B cell (primary cell): ENCODE measurements around the gene UPB1. TPM values are rescaled to one million over a fixed set of nuclear protein-coding genes. Genes with fewer than 3 reads are reported as not detected.

ENCODE experiments used
- ATAC-seq: fragments of 200-7000 bp; cut with Tn5 transposase; one replicate; pipeline ENCODE4 v1.10.0; 2021; ENCODE audit warnings: low read depth, mild to moderate bottlenecking, moderate number of reproducible peaks, moderate library complexity
- CTCF ChIA-PET: fragments of 350-600 bp; sonication (Branson Sonifier 250); formaldehyde crosslinking; loops from one replicate; lab custom pipeline; 2021; ENCODE audit warnings: antibody characterized with exemption, inconsistent platforms; lab: Charles Lee
- POLR2A ChIA-PET: fragments of 350-600 bp; sonication (Branson Sonifier 250); formaldehyde crosslinking; loops from one replicate; lab custom pipeline; 2021; ENCODE audit warnings: antibody characterized with exemption; lab: Charles Lee
- DNase-seq: peaks from one replicate; pipeline ENCODE4 v3.0.0; 2013
- H2AFZ ChIP-seq: 2 replicates; pipeline ENCODE4 v1.6.1; 2012; ENCODE audit warnings: mild to moderate bottlenecking, low read depth, low read length; ENCODE audit not compliant: insufficient read depth, poor library complexity, severe bottlenecking
- H3K27ac ChIP-seq, 2 donors: 1 replicate in 1 of 2; 2 replicates in 1 of 2; pipeline ENCODE4 v1.5.1; 2012 to 2013; ENCODE audit warnings: low read length in 2 of 2, mild to moderate bottlenecking in 2 of 2, moderate library complexity in 1 of 2
- H3K27me3 ChIP-seq, 4 experiments: fragments of 200-600 bp in 1 of 4; sonication (generic) in 1 of 4; replicated peaks in 1 of 4; 1 replicate in 2 of 4; 2 replicates in 2 of 4; pipeline versions ENCODE4 v1.6.1 to v1.7.0; 2013 to 2016; ENCODE audit warnings: low read length in 3 of 4, mild to moderate bottlenecking in 2 of 4, mixed read lengths in 1 of 4, moderate library complexity in 1 of 4; ENCODE audit not compliant: insufficient read depth in 4 of 4, control insufficient read depth in 3 of 4; ENCODE audit errors: control extremely low read depth in 1 of 4
- H3K36me3 ChIP-seq, 2 experiments: replicated peaks in 1 of 2; 1 replicate in 1 of 2; 2 replicates in 1 of 2; pipeline versions ENCODE4 v1.6.1 to v1.7.1; 2013; ENCODE audit warnings: low read length in 1 of 2; ENCODE audit not compliant: insufficient read depth in 2 of 2, control insufficient read depth in 1 of 2; ENCODE audit errors: control extremely low read depth in 1 of 2, extremely low read depth in 1 of 2
- H3K4me1 ChIP-seq, 2 donors: fragments of 200-600 bp in 1 of 2; sonication (generic) in 1 of 2; 1 replicate in 1 of 2; 2 replicates in 1 of 2; pipeline versions ENCODE4 v1.5.1 to v1.6.1; 2013 to 2017; ENCODE audit warnings: low read length in 2 of 2; ENCODE audit not compliant: control insufficient read depth in 2 of 2, insufficient read depth in 2 of 2
- H3K4me2 ChIP-seq: replicated peaks from 2 replicates; pipeline ENCODE3; 2012; ENCODE audit warnings: mild to moderate bottlenecking, low read depth, low read length; ENCODE audit not compliant: poor library complexity, severe bottlenecking
- H3K4me3 ChIP-seq, 5 experiments: fragments of 200-600 bp in 1 of 5; sonication (generic) in 1 of 5; 1 replicate in 3 of 5; 2 replicates in 2 of 5; pipeline versions ENCODE4 v1.5.1 to v1.7.0; 2011 to 2016; ENCODE audit warnings: low read length in 4 of 5, mild to moderate bottlenecking in 4 of 5, low read depth in 2 of 5, control low read depth in 1 of 5, moderate library complexity in 1 of 5; ENCODE audit not compliant: insufficient read depth in 1 of 5; ENCODE audit errors: control extremely low read depth in 1 of 5, extremely low read depth in 1 of 5
- H3K79me2 ChIP-seq: fragments of 200-600 bp; sonication (generic); one replicate; pipeline ENCODE4 v1.6.0; 2016; ENCODE audit warnings: low read length; ENCODE audit not compliant: control insufficient read depth, insufficient read depth
- H3K9ac ChIP-seq: fragments of 200-600 bp; sonication (generic); 2 replicates; pipeline ENCODE4 v1.6.1; 2017; ENCODE audit warnings: mild to moderate bottlenecking, low read length, moderate library complexity
- H3K9me3 ChIP-seq, 3 donors: one replicate each; pipeline versions ENCODE4 v1.6.1 to v1.7.1; 2013; ENCODE audit warnings: low read length in 2 of 3; ENCODE audit not compliant: control insufficient read depth in 2 of 3, insufficient read depth in 1 of 3; ENCODE audit errors: control extremely low read depth in 1 of 3
- H4K20me1 ChIP-seq: 2 replicates; pipeline ENCODE4 v1.6.0; 2012; ENCODE audit warnings: mild to moderate bottlenecking, low read length; ENCODE audit not compliant: insufficient read depth, control insufficient read depth, poor library complexity, severe bottlenecking
- H3K27ac Mint-ChIP-seq: one replicate; pipeline ENCODE4 v1.8.0; 2021; ENCODE audit warnings: mixed read lengths
- H3K27me3 Mint-ChIP-seq: one replicate; pipeline ENCODE4 v1.8.0; 2021; ENCODE audit warnings: mixed read lengths
- H3K4me1 Mint-ChIP-seq: one replicate; pipeline ENCODE4 v1.8.0; 2021; ENCODE audit warnings: mixed read lengths
- H3K4me3 Mint-ChIP-seq: one replicate; pipeline ENCODE4 v1.8.0; 2021; ENCODE audit warnings: mixed read lengths
- H3K9me3 Mint-ChIP-seq: one replicate; pipeline ENCODE4 v1.8.0; 2022; ENCODE audit warnings: mixed read lengths; ENCODE audit not compliant: insufficient read depth
- CTCF ChIP-seq: fragments of 200-600 bp; IDR thresholded peaks from one replicate; pipeline ENCODE4 v1.8.0; 2022; ENCODE audit warnings: antibody characterized with exemption, mild to moderate bottlenecking
- EZH2 ChIP-seq: IDR thresholded peaks from 2 replicates; pipeline ENCODE4 v1.6.1; 2012; ENCODE audit warnings: borderline replicate concordance, low read depth, mild to moderate bottlenecking, moderate library complexity, low read length; ENCODE audit not compliant: insufficient read depth, poor library complexity, severe bottlenecking
- WGBS: methylation state at CpG from one replicate; pipeline ENCODE4 v1.1.5; 2013; ENCODE audit warnings: missing lambda C conversion rate; ENCODE audit not compliant: insufficient coverage; 5-methylcytosine and 5-hydroxymethylcytosine counted together
- intact Hi-C: fragments of 100-400 bp; cut with micrococcal nuclease; formaldehyde crosslinking; loops from one replicate; pipeline ENCODE4 v1.10.0; 2022
- polyA plus RNA-seq: library from polyadenylated mRNA; depleted of rRNA; stranded (reverse); fragments of >200 nt; gene quantifications from 2 replicates; pipeline ENCODE4 v1.2.3, GENCODE V29; 2012
- total RNA-seq, 2 donors: library from RNA; stranded (reverse); fragments of 120-200 nt in 1 of 2; gene quantifications; 1 replicate in 1 of 2; 2 replicates in 1 of 2; pipeline versions ENCODE4 v1.2.3 to v1.2.4, GENCODE V29; 2013 to 2022

UPB1 gene
- total and polyA plus RNA-seq, 2 donors (not counting 1 experiment from before 2014, with no cell fraction given), result 1.2 to 4.0 TPM

GRCh38 chr22:24459911-24460310 is 35.2 kb upstream of the UPB1 start:
- ChIA-PET POLR2A (no interaction called here), CTCF (interaction anchor here (0.5 kb wide), 1 partner anchor 22 kb away, joined by 4 read pairs; no protein-coding TSS in a partner anchor)
- Histone ChIP-seq H2AFZ (no peak overlapping the region), H3K79me2 (no peaks in the 10 kb centered on the region), H3K27ac (no peak overlapping the region), H3K36me3 (no peaks in the 10 kb centered on the region), H3K9ac (no peak overlapping the region), H3K4me1 (peaks cover 8 to 11% of the 10 kb centered on the region in 2 donors), H3K4me3 (no peak overlapping the region), H4K20me1 (no peaks in the 10 kb centered on the region), H3K9me3 (peaks cover 0 to 4% (median 0%) of the 10 kb centered on the region in 3 donors), H3K27me3 (no peaks in the 10 kb centered on the region), H3K4me2 (no peak overlapping the region)
- ATAC-seq (no peak), DNase-seq (no peak)
- peaks cover 3% of the 10 kb centered on the region for H3K9me3 Mint-ChIP-seq
- 75% methylated on average over 1 of the region's 1 CpG for WGBS
- no peak overlapping the region for H3K4me3 Mint-ChIP-seq
- peaks cover 16% of the 10 kb centered on the region for H3K4me1 Mint-ChIP-seq
- intact Hi-C loops, result no loop called here
- H3K27me3 Mint-ChIP-seq, result no peaks in the 10 kb centered on the region
- TF ChIP-seq EZH2 (no peak), CTCF (no peak)
- H3K27ac Mint-ChIP-seq, result no peak overlapping the region

- Histone ChIP-seq H3K4me3 (no peak overlapping the region), H3K9ac (no peak overlapping the region), H4K20me1 (no peaks in the 10 kb centered on the region), H3K36me3 (no peaks in the 10 kb centered on the region), H2AFZ (no peak overlapping the region), H3K79me2 (no peaks in the 10 kb centered on the region), H3K27ac (no peak overlapping the region), H3K4me2 (no peak overlapping the region), H3K9me3 (peaks cover 0 to 4% (median 0%) of the 10 kb centered on the region in 3 donors), H3K4me1 (peaks cover 8 to 11% of the 10 kb centered on the region in 2 donors), H3K27me3 (no peaks in the 10 kb centered on the region)
- Mint-ChIP-seq H3K4me3 (no peak overlapping the region), H3K27me3 (no peaks in the 10 kb centered on the region), H3K9me3 (peaks cover 3% of the 10 kb centered on the region), H3K4me1 (peaks cover 16% of the 10 kb centered on the region), H3K27ac (no peak overlapping the region)
- ChIA-PET CTCF (interaction anchor here (0.5 to 1.4 kb wide), 2 partner anchors 22 to 24 kb away, joined by 3 to 4 read pairs; no protein-coding TSS in a partner anchor), POLR2A (no interaction called here)
- DNase-seq (no peak), ATAC-seq (no peak)
- WGBS, result 86% methylated on average over 10 of the region's 10 CpGs
- no peak for TF ChIP-seq EZH2
- no peak for TF ChIP-seq CTCF
- intact Hi-C loops, result no loop called here
Observed at GRCh38 chr22:24460418-24461089, 34.6 kb upstream of the UPB1 start.
